ENCODE results near the gene TOMM22.

TOMM22 gene

GRCh38 chr22:38697425-38698089 is 15.8 kb downstream of the TOMM22 start:
- H3K9ac ChIP-seq (ENCODE audit: low read depth, low read length) = peak overlapping the region; percentile 42
- H3K4me3 ChIP-seq (ENCODE audit: low read length) = peak overlapping the region; percentile 91

GRCh38 chr22:38698407-38699094 is 16.8 kb downstream of the TOMM22 start:
- H3K9me3 ChIP-seq (replicated peaks; ENCODE audit: low read length) = no peaks in the 10 kb centered on the region
- peaks cover 10% of the 10 kb centered on the region for H3K36me3 ChIP-seq (ENCODE audit: insufficient read depth, low read length)
- peak overlapping the region; percentile 99 for H3K9ac ChIP-seq (ENCODE audit: low read depth, low read length)
- H3K4me1 ChIP-seq (ENCODE audit: control insufficient read depth, insufficient read depth, low read length) = peaks cover 41% of the 10 kb centered on the region
- peak overlapping the region; percentile 90 for H3K4me2 ChIP-seq (ENCODE audit: low read length)
- no peaks in the 10 kb centered on the region for H3K27me3 ChIP-seq (ENCODE audit: control insufficient read depth, insufficient read depth, low read length)
- peak overlapping the region; percentile 91 for H3K4me3 ChIP-seq (ENCODE audit: low read length)

More at GRCh38 chr22:38697425-38698089, 15.8 kb downstream of the TOMM22 start:
- Histone ChIP-seq H3K27me3 (ENCODE audit: control insufficient read depth, insufficient read depth, low read length) (no peaks in the 10 kb centered on the region), H3K36me3 (ENCODE audit: insufficient read depth, low read length) (peaks cover 16% of the 10 kb centered on the region), H3K4me2 (ENCODE audit: low read length) (peak overlapping the region; percentile 90), H3K4me1 (ENCODE audit: control insufficient read depth, insufficient read depth, low read length) (peaks cover 41% of the 10 kb centered on the region), H3K9me3 (replicated peaks; ENCODE audit: low read length) (no peaks in the 10 kb centered on the region)

DNA sequence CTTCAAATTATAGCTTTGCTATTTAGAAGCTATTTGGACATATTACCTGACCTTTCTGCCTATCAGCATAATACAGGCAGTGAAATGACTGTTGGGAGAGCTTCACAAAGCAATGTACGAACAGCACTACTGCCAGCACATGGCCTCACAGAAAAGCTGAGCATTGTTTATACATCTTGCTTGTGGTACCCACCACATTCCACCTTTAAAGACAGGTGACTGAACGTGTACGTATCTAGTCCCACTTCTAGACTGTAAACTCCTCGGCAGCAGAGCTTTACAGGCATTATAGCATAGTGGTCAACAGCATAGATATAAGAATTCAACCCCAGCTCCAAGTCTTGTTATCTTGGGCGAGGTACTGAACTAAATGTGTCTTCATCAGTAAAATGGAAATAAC is 17.4 kb downstream of the TOMM22 start:
- H3K27me3 ChIP-seq (ENCODE audit: control insufficient read depth, insufficient read depth, low read length) = no peaks in the 10 kb centered on the region
- peaks cover 41% of the 10 kb centered on the region for H3K4me1 ChIP-seq (ENCODE audit: control insufficient read depth, insufficient read depth, low read length)
- peak overlapping the region; percentile 90 for H3K4me2 ChIP-seq (ENCODE audit: low read length)
- peaks cover 8% of the 10 kb centered on the region for H3K36me3 ChIP-seq (ENCODE audit: insufficient read depth, low read length)
- peak overlapping the region; percentile 91 for H3K4me3 ChIP-seq (ENCODE audit: low read length)
- peak overlapping the region; percentile 99 for H3K9ac ChIP-seq (ENCODE audit: low read depth, low read length)
- no peaks in the 10 kb centered on the region for H3K9me3 ChIP-seq (replicated peaks; ENCODE audit: low read length)

DNA sequence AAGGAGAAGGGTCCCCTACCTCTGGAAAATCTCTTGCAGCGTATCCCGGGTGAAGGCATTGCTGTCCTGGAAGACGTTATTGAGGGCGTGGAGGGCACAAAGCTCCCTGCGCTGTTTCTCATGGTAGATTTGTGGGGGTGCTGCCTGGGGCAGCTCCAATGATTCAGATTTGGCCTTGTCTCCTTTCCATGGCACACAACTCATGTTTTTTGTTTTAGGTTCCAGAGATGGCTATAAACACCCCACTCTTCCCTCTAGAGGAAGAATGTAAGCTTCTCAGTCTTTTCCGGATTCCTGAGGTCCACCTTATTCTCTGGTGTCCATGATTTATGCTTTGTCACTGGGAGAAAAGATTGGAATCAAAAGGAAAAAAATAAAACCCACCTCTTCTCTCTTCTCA is 18.0 kb downstream of the TOMM22 start:
- Histone ChIP-seq H3K36me3 (ENCODE audit: insufficient read depth, low read length) (peaks cover 5% of the 10 kb centered on the region), H3K27me3 (ENCODE audit: control insufficient read depth, insufficient read depth, low read length) (no peaks in the 10 kb centered on the region), H3K9me3 (replicated peaks; ENCODE audit: low read length) (no peaks in the 10 kb centered on the region), H3K4me3 (ENCODE audit: low read length) (peak overlapping the region; percentile 91), H3K4me1 (ENCODE audit: control insufficient read depth, insufficient read depth, low read length) (peaks cover 45% of the 10 kb centered on the region), H3K4me2 (ENCODE audit: low read length) (peak overlapping the region; percentile 90), H3K9ac (ENCODE audit: low read depth, low read length) (peak overlapping the region; percentile 99)

GRCh38 chr22:38700270-38700788 is 18.6 kb downstream of the TOMM22 start:
- Histone ChIP-seq H3K9me3 (replicated peaks; ENCODE audit: low read length) (no peaks in the 10 kb centered on the region), H3K27me3 (ENCODE audit: control insufficient read depth, insufficient read depth, low read length) (no peaks in the 10 kb centered on the region), H3K4me3 (ENCODE audit: low read length) (peak overlapping the region; percentile 91), H3K9ac (ENCODE audit: low read depth, low read length) (peak overlapping the region; percentile 99), H3K4me1 (ENCODE audit: control insufficient read depth, insufficient read depth, low read length) (peaks cover 49% of the 10 kb centered on the region), H3K36me3 (ENCODE audit: insufficient read depth, low read length) (peaks cover 5% of the 10 kb centered on the region), H3K4me2 (ENCODE audit: low read length) (peak overlapping the region; percentile 90)

- Histone ChIP-seq H3K9me3 (replicated peaks; ENCODE audit: low read length) (no peaks in the 10 kb centered on the region), H3K4me1 (ENCODE audit: control insufficient read depth, insufficient read depth, low read length) (peaks cover 49% of the 10 kb centered on the region), H3K4me3 (ENCODE audit: low read length) (peak within 1 kb of the TSS; percentile 91), H3K27me3 (ENCODE audit: control insufficient read depth, insufficient read depth, low read length) (no peaks in the 10 kb centered on the region), H3K4me2 (ENCODE audit: low read length) (peak within 1 kb of the TSS; percentile 90), H3K9ac (ENCODE audit: low read depth, low read length) (peak within 1 kb of the TSS; percentile 99), H3K36me3 (ENCODE audit: insufficient read depth, low read length) (peaks cover 5% of the 10 kb centered on the region)
Measured at GRCh38 chr22:38700789-38701628, 19.3 kb downstream of the TOMM22 start, which contains the start of gene JOSD1. JOSD1 (minus strand) TSS chr22:38700943; CDS start chr22:38699987, 956 bp downstream.

DNA sequence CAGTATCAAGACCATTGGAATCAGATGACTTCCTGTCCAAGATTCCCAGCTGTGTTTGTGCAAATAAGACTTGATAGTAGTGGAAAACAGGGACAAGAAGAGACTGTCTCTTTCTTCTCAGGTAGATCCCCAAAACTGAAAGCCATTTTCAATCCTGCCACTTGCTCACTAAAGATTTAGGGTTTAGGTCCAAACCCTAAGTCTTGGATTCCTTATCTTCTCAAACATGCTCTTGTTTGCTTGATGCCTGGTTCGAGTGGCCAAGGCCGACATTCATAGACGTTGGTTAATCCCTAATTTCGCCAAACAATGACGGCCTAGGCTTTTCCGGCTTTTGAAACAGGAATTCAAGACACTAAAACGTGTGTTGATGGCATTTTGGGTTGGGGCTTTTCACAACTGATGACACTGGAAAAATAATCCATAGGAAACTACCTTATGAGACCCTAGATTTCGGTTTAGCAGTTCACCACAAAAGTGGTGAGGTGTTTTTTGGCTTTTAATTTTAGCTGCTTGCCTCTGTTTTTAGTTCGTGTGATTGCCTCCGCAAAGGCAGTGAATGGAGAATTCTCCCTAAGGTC is 23.0 kb downstream of the TOMM22 start:
- Histone ChIP-seq H3K4me2 (ENCODE audit: low read length) (peak overlapping the region; percentile 84), H3K27me3 (ENCODE audit: control insufficient read depth, insufficient read depth, low read length) (no peaks in the 10 kb centered on the region), H3K36me3 (ENCODE audit: insufficient read depth, low read length) (no peaks in the 10 kb centered on the region), H3K9me3 (replicated peaks; ENCODE audit: low read length) (no peaks in the 10 kb centered on the region), H3K4me1 (ENCODE audit: control insufficient read depth, insufficient read depth, low read length) (peaks cover 28% of the 10 kb centered on the region), H3K4me3 (ENCODE audit: low read length) (peak overlapping the region; percentile 58), H3K9ac (ENCODE audit: low read depth, low read length) (peak overlapping the region; percentile 61)

GRCh38 chr22:38705235-38706100 is 23.7 kb downstream of the TOMM22 start, which contains the start of gene GTPBP1:
GTPBP1 (plus strand) TSS chr22:38705944; CDS start chr22:38705956, 12 bp downstream.
- Histone ChIP-seq H3K27me3 (ENCODE audit: control insufficient read depth, insufficient read depth, low read length) (no peaks in the 10 kb centered on the region), H3K9me3 (replicated peaks; ENCODE audit: low read length) (no peaks in the 10 kb centered on the region), H3K9ac (ENCODE audit: low read depth, low read length) (peak within 1 kb of the TSS; percentile 93), H3K4me3 (ENCODE audit: low read length) (peak within 1 kb of the TSS; percentile 73), H3K36me3 (ENCODE audit: insufficient read depth, low read length) (no peaks in the 10 kb centered on the region), H3K4me1 (ENCODE audit: control insufficient read depth, insufficient read depth, low read length) (peaks cover 28% of the 10 kb centered on the region), H3K4me2 (ENCODE audit: low read length) (peak within 1 kb of the TSS; percentile 84)

- peak overlapping the region; percentile 73 for H3K4me3 ChIP-seq (ENCODE audit: low read length)
- H3K36me3 ChIP-seq (ENCODE audit: insufficient read depth, low read length) = no peaks in the 10 kb centered on the region
- peak overlapping the region; percentile 82 for H3K4me2 ChIP-seq (ENCODE audit: low read length)
- peaks cover 27% of the 10 kb centered on the region for H3K4me1 ChIP-seq (ENCODE audit: control insufficient read depth, insufficient read depth, low read length)
- peak overlapping the region; percentile 93 for H3K9ac ChIP-seq (ENCODE audit: low read depth, low read length)
- no peaks in the 10 kb centered on the region for H3K27me3 ChIP-seq (ENCODE audit: control insufficient read depth, insufficient read depth, low read length)
- H3K9me3 ChIP-seq (replicated peaks; ENCODE audit: low read length) = no peaks in the 10 kb centered on the region
Measured at GRCh38 chr22:38706101-38706900, 24.5 kb downstream of the TOMM22 start.

DNA sequence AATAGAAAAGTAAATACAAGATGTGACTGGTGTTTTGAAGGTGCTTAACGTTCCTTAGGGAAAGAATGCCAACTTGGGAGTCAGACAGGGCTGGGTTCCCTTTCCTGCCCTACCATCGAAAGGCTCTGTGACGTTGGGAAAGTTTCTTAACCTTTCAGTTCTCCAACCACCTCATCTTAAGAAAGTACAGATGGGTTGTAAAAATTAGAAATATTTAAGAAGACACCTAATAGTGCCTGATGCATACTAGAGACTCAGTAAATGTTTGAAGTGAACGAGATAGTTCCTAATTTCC is 25.1 kb downstream of the TOMM22 start:
- Histone ChIP-seq H3K9ac (ENCODE audit: low read depth, low read length) (peak overlapping the region; percentile 93), H3K4me2 (ENCODE audit: low read length) (peak overlapping the region; percentile 82), H3K9me3 (replicated peaks; ENCODE audit: low read length) (no peaks in the 10 kb centered on the region), H3K4me3 (ENCODE audit: low read length) (peak overlapping the region; percentile 73), H3K27me3 (ENCODE audit: control insufficient read depth, insufficient read depth, low read length) (no peaks in the 10 kb centered on the region), H3K4me1 (ENCODE audit: control insufficient read depth, insufficient read depth, low read length) (peaks cover 21% of the 10 kb centered on the region), H3K36me3 (ENCODE audit: insufficient read depth, low read length) (no peaks in the 10 kb centered on the region)
